H1 (cell line): ENCODE data around the gene PER2. TPM values are rescaled to one million over a fixed set of nuclear protein-coding genes. Genes with fewer than 3 reads are reported as not detected.

ENCODE experiments used
- CTCF ChIA-PET: fragments of 300-600 bp; sonication (Branson Sonifier 250); formaldehyde crosslinking; loops from one replicate; lab custom pipeline; 2021; ENCODE audit not compliant: partially characterized antibody; lab: Charles Lee
- POLR2A ChIA-PET: fragments of 300-600 bp; sonication (Branson Sonifier 250); formaldehyde crosslinking; loops from one replicate; lab custom pipeline; 2021; ENCODE audit warnings: inconsistent platforms; ENCODE audit not compliant: partially characterized antibody; lab: Charles Lee
- DNase-seq, 2 experiments: peaks; one replicate each; pipeline versions ENCODE4 v3.0.0 to v3.0.0-alpha.2; 2010 to 2022; ENCODE audit warnings: low spot score in 2 of 2, low read depth in 1 of 2, mixed read lengths in 1 of 2
- FAIRE-seq: peaks from 2 replicates; lab custom pipeline; 2011; peaks lifted over from hg19 to GRCh38; lab: Jason Lieb, UNC
- H2AFZ ChIP-seq: 2 replicates; pipeline ENCODE4 v1.8.1; 2012; ENCODE audit warnings: low read length, inconsistent platforms
- H2AK5ac ChIP-seq: 2 replicates; pipeline ENCODE4 v1.6.1; 2013; ENCODE audit warnings: low read depth, low read length
- H2BK120ac ChIP-seq: replicated peaks from 2 replicates; pipeline ENCODE3; 2013; ENCODE audit warnings: low read depth, low read length, inconsistent platforms
- H2BK12ac ChIP-seq: 2 replicates; pipeline ENCODE4 v1.6.1; 2013; ENCODE audit warnings: low read depth, low read length
- H2BK15ac ChIP-seq: 2 replicates; pipeline ENCODE4 v1.6.1; 2013; ENCODE audit warnings: low read length
- H2BK20ac ChIP-seq: 2 replicates; pipeline ENCODE4 v1.6.1; 2013; ENCODE audit warnings: low read length
- H2BK5ac ChIP-seq: 2 replicates; pipeline ENCODE4 v1.6.1; 2013; ENCODE audit warnings: low read depth, low read length
- H3K14ac ChIP-seq: 2 replicates; pipeline ENCODE4 v1.6.1; 2013; ENCODE audit warnings: inconsistent platforms; ENCODE audit not compliant: insufficient read length
- H3K18ac ChIP-seq: 2 replicates; pipeline ENCODE4 v1.6.1; 2013; ENCODE audit warnings: low read length; ENCODE audit errors: extremely low read depth
- H3K23ac ChIP-seq: 2 replicates; pipeline ENCODE4 v1.6.1; 2013; ENCODE audit warnings: inconsistent platforms; ENCODE audit not compliant: insufficient read length
- H3K23me2 ChIP-seq: 2 replicates; pipeline ENCODE4 v1.6.1; 2013; ENCODE audit warnings: low read depth, low read length
- H3K27ac ChIP-seq: 2 replicates; pipeline ENCODE4 v1.6.1; 2011; ENCODE audit warnings: low read depth, low read length, inconsistent platforms
- H3K27me3 ChIP-seq, 4 experiments: replicated peaks in 1 of 4; 1 replicate in 1 of 4; 2 replicates in 3 of 4; pipeline versions ENCODE4 v1.6.1 to v1.8.1; 2011 to 2013; ENCODE audit warnings: low read length in 3 of 4, mild to moderate bottlenecking in 3 of 4, inconsistent platforms in 2 of 4, mixed read lengths in 2 of 4, moderate library complexity in 1 of 4; ENCODE audit not compliant: control insufficient read depth in 3 of 4, insufficient read depth in 3 of 4; ENCODE audit errors: extremely low read depth in 1 of 4
- H3K36me3 ChIP-seq, 4 experiments: 2 replicates each; pipeline versions ENCODE4 v1.6.1 to v1.8.1; 2011 to 2013; ENCODE audit warnings: mild to moderate bottlenecking in 4 of 4, low read length in 3 of 4, moderate library complexity in 2 of 4, control low read depth in 1 of 4, inconsistent platforms in 1 of 4; ENCODE audit not compliant: insufficient read depth in 4 of 4, control insufficient read depth in 2 of 4
- H3K4ac ChIP-seq: replicated peaks from 2 replicates; pipeline ENCODE3; 2013; ENCODE audit warnings: low read length, low read depth, mixed read lengths, inconsistent platforms; ENCODE audit not compliant: insufficient read length
- H3K4me1 ChIP-seq, 4 experiments: replicated peaks in 1 of 4; 1 replicate in 1 of 4; 2 replicates in 3 of 4; pipeline versions ENCODE4 v1.6.1 to v1.8.1; 2011 to 2013; ENCODE audit warnings: low read length in 3 of 4, inconsistent platforms in 2 of 4, mixed read lengths in 1 of 4; ENCODE audit not compliant: insufficient read depth in 4 of 4, control insufficient read depth in 3 of 4
- H3K4me2 ChIP-seq, 2 experiments: 2 replicates each; pipeline versions ENCODE4 v1.6.1 to v1.8.1; 2011 to 2013; ENCODE audit warnings: low read depth in 2 of 2, low read length in 2 of 2, control low read depth in 1 of 2, inconsistent platforms in 1 of 2, mild to moderate bottlenecking in 1 of 2; ENCODE audit not compliant: insufficient read depth in 1 of 2
- H3K4me3 ChIP-seq, 4 experiments: fragments of 200-600, 300-600 bp in 1 of 4; sonication (generic), shearing (Covaris generic), sonication (Bioruptor Twin) in 1 of 4; 2 replicates each; pipeline versions ENCODE4 v1.5.1 to v1.8.1; 2011 to 2016; ENCODE audit warnings: low read length in 4 of 4, low read depth in 3 of 4, control low read depth in 2 of 4, inconsistent platforms in 2 of 4, mild to moderate bottlenecking in 2 of 4, mixed read lengths in 1 of 4, moderate library complexity in 1 of 4; ENCODE audit not compliant: insufficient read depth in 2 of 4; ENCODE audit errors: extremely low read depth in 1 of 4
- H3K56ac ChIP-seq: replicated peaks from 2 replicates; pipeline ENCODE3; 2013; ENCODE audit warnings: low read depth, mild to moderate bottlenecking, mixed read lengths, low read length, inconsistent platforms; ENCODE audit not compliant: insufficient read length
- H3K79me1 ChIP-seq: 2 replicates; pipeline ENCODE4 v1.6.1; 2013; ENCODE audit warnings: low read depth, low read length, control low read depth
- H3K79me2 ChIP-seq, 2 experiments: 2 replicates each; pipeline versions ENCODE4 v1.6.1 to v1.8.1; 2012 to 2013; ENCODE audit warnings: low read length in 2 of 2, mild to moderate bottlenecking in 2 of 2, inconsistent platforms in 1 of 2; ENCODE audit not compliant: insufficient read depth in 2 of 2, control insufficient read depth in 1 of 2
- H3K9ac ChIP-seq, 4 experiments: replicated peaks in 1 of 4; 1 replicate in 1 of 4; 2 replicates in 3 of 4; pipeline versions ENCODE4 v1.6.1 to v1.8.1; 2011 to 2013; ENCODE audit warnings: low read depth in 3 of 4, low read length in 3 of 4, control low read depth in 2 of 4, mild to moderate bottlenecking in 2 of 4, moderate library complexity in 2 of 4, inconsistent platforms in 1 of 4; ENCODE audit errors: extremely low read depth in 1 of 4
- H3K9me3 ChIP-seq, 2 experiments: 2 replicates each; pipeline versions ENCODE4 v1.6.1 to v1.8.1; 2012 to 2013; ENCODE audit warnings: mild to moderate bottlenecking in 2 of 2, moderate library complexity in 2 of 2, control low read depth in 1 of 2, inconsistent platforms in 1 of 2, low read depth in 1 of 2, low read length in 1 of 2, mixed read lengths in 1 of 2; ENCODE audit not compliant: insufficient read depth in 2 of 2
- H4K20me1 ChIP-seq, 2 experiments: replicated peaks in 1 of 2; 2 replicates each; pipeline versions ENCODE3 to v1.8.1; 2011 to 2013; ENCODE audit warnings: inconsistent platforms in 2 of 2, low read length in 2 of 2, mild to moderate bottlenecking in 1 of 2; ENCODE audit not compliant: insufficient read depth in 2 of 2, control insufficient read depth in 1 of 2
- H4K5ac ChIP-seq: 2 replicates; pipeline ENCODE4 v1.6.1; 2013; ENCODE audit warnings: low read length, low read depth, mixed read lengths, inconsistent platforms; ENCODE audit not compliant: insufficient read length
- H4K8ac ChIP-seq: 2 replicates; pipeline ENCODE4 v1.8.0; 2013; ENCODE audit warnings: mild to moderate bottlenecking, moderate library complexity, low read length, inconsistent platforms; ENCODE audit not compliant: insufficient read depth; ENCODE audit errors: extremely low read depth
- H4K91ac ChIP-seq: replicated peaks from 2 replicates; pipeline ENCODE3; 2013; ENCODE audit warnings: low read length, mixed read lengths, inconsistent platforms; ENCODE audit not compliant: insufficient read length
- CHD1 ChIP-seq: IDR thresholded peaks from 2 replicates; pipeline ENCODE4 v1.6.1; 2012; ENCODE audit warnings: low read depth, low read length, improper control_type of control experiment
- GABPA ChIP-seq: IDR thresholded peaks from 2 replicates; pipeline ENCODE4 v1.6.1; 2011; ENCODE audit warnings: mild to moderate bottlenecking, low read length, moderate library complexity, borderline replicate concordance; ENCODE audit not compliant: insufficient read depth
- HDAC2 ChIP-seq, 2 experiments: fragments of 300-600 bp in 1 of 2; sonication (generic) in 1 of 2; IDR thresholded peaks; 2 replicates each; pipeline ENCODE4 v1.6.1; 2011 to 2012; ENCODE audit warnings: low read depth in 2 of 2, low read length in 2 of 2, mild to moderate bottlenecking in 2 of 2, moderate library complexity in 2 of 2, borderline replicate concordance in 1 of 2, inconsistent platforms in 1 of 2
- KDM4A ChIP-seq: IDR thresholded peaks from one replicate; pipeline ENCODE4 v1.7.1; 2012; ENCODE audit warnings: low read depth, mild to moderate bottlenecking, moderate library complexity, low read length, inconsistent platforms; ENCODE audit not compliant: severe bottlenecking
- KDM5A ChIP-seq: fragments of 200-600 bp; IDR thresholded peaks from 2 replicates; pipeline ENCODE4 v1.7.1; 2012; ENCODE audit warnings: mild to moderate bottlenecking, low read length, inconsistent platforms, mixed read lengths
- MAFK ChIP-seq: IDR thresholded peaks from 2 replicates; pipeline ENCODE4 v1.6.1; 2012; ENCODE audit warnings: low read depth, mild to moderate bottlenecking, improper control_type of control experiment, low read length
- POLR2AphosphoS5 ChIP-seq: IDR thresholded peaks from 2 replicates; pipeline ENCODE4 v1.6.1; 2011; ENCODE audit warnings: low read depth, low read length
- SAP30 ChIP-seq: fragments of 300-600 bp; sonication (generic); IDR thresholded peaks from 2 replicates; pipeline ENCODE4 v1.7.1; 2012; ENCODE audit warnings: low read length, moderate library complexity, mild to moderate bottlenecking, inconsistent platforms; ENCODE audit not compliant: insufficient read depth, insufficient replicate concordance
- SP2 ChIP-seq: IDR thresholded peaks from 2 replicates; pipeline ENCODE4 v1.6.1; 2012; ENCODE audit warnings: mild to moderate bottlenecking, low read length, inconsistent platforms
- SP4 ChIP-seq: IDR thresholded peaks from 2 replicates; pipeline ENCODE4 v1.6.1; 2012; ENCODE audit warnings: low read length, inconsistent platforms
- WGBS, 2 experiments: shearing (Covaris generic) in 1 of 2; methylation state at CpG; one replicate each; pipeline versions ENCODE4 v1.1.6 to v1.1.7; 2013 to 2015; ENCODE audit warnings: low lambda C conversion rate in 2 of 2, mixed read lengths in 2 of 2, inconsistent platforms in 1 of 2, low coverage in 1 of 2, missing lambda C conversion rate in 1 of 2; ENCODE audit not compliant: insufficient replicate concordance in 2 of 2, insufficient coverage in 1 of 2, insufficient read length in 1 of 2; ENCODE audit errors: extremely low coverage in 1 of 2, missing lambda C conversion rate in 1 of 2; 5-methylcytosine and 5-hydroxymethylcytosine counted together
- polyA plus RNA-seq, 7 experiments: library from polyadenylated mRNA; depleted of rRNA in 3 of 7; stranded (reverse) in 5 of 7; unstranded in 2 of 7; fragments of >200 nt in 5 of 7; fragments of 200-250 nt in 2 of 7; gene quantifications; 1 replicate in 5 of 7; 2 replicates in 1 of 7; 4 replicates in 1 of 7; pipeline versions ENCODE4 v1.2.1 to v1.2.3, GENCODE V29; 2011 to 2013; ENCODE audit warnings: missing spikeins in 2 of 7, mixed read lengths in 2 of 7
- total RNA-seq: library from RNA; stranded (reverse); fragmentation: NEBNext Ultra II Directional; extraction: Animal tissue kit (Norgen Biotek cat#: 25700); gene quantifications from 2 replicates; pipeline ENCODE4 v1.2.1, GENCODE V29; 2021

The PER2 gene
- total and polyA plus RNA-seq, 2 of the 8 experiments (the other 6 are each of a cell fraction or from before 2014, with no cell fraction given), result 0.91 to 5.5 TPM

DNA sequence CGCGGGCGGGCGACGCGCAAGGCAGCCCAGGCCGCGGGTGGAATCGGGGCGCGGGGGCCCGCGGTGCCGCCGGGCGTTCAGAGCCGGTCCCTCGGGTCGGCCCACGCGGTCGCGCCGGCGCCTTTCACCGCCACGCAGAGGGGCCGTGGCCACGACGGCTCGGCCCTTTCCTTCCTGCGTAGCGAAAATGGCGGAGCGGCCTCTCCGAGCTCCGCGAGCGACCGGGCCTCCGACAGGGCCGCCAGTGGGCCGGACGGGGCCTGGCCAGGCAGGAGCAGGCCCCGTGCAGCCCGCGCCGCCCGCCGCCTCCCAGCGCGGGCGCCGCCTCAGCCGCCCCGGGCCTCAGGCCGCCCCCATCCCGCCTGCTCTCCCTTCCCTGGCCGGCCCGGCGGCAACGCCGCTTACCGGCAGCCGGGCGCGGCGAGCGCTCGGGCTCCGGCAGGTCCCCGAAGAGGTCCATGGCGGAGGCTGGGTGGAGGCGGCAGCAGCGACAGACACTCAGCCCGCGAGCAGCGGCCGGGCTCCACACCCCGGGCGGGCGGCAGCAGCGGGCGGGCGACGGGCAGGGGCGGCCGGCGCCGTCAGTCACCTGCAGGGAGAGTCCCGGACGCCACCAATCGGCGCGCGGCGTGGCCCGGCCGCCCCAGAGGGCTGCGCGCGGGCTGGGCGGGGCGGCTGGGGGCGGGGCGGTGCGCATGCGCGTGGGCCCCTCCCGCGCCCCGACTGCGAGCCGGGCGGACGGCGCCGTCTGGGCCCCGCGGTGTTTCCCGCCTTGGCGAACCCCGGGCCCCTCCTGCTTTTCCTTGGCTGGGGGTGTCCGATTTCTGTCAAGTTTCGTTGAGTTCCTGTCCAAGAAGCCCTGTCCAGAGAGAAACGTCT is 85.1 kb downstream of the PER2 start, which contains the start of gene ILKAP:
ILKAP (minus strand) TSS at position 602 of the 879 bp plus-strand sequence; CDS start at position 460, 142 bp downstream.
- peak within 1 kb of the TSS; percentile 22 for H4K91ac ChIP-seq
- peak within 1 kb of the TSS; percentile 87 for H3K18ac ChIP-seq
- H2AFZ ChIP-seq, result peak within 1 kb of the TSS; percentile 95
- peak within 1 kb of the TSS; percentile 92 to 97 for H3K4me2 ChIP-seq
- H2BK12ac ChIP-seq, result no peak within 1 kb of the TSS
- FAIRE-seq (no peak), DNase-seq (peak; percentile 23 to 88)
- H3K27ac ChIP-seq, result peak within 1 kb of the TSS; percentile 59; the same call in 1 of the 2 replicates
- H3K36me3 ChIP-seq, result no peaks in the 10 kb centered on the region
- no peak within 1 kb of the TSS for H3K4ac ChIP-seq
- peak within 1 kb of the TSS; percentile 67 to 93 (median 78); a peak in 6 of 7 replicates for H3K9ac ChIP-seq
- H2AK5ac ChIP-seq, result no peak within 1 kb of the TSS
- 3% methylated on average over 18 of the region's 126 CpGs; no CpG with 5 or more reads in 1 of the 2 experiments for WGBS, 2 experiments
- H3K4me3 ChIP-seq, result peak within 1 kb of the TSS; percentile 65 to 94 (median 72)
- no peak within 1 kb of the TSS; the same call in 1 of the 2 replicates for H2BK5ac ChIP-seq
- no peak within 1 kb of the TSS for H2BK20ac ChIP-seq
- ChIA-PET POLR2A (interaction anchor here (1.0 to 1.8 kb wide), 6 partner anchors 14 to 85 kb away, joined by 3 to 8 read pairs (median 4); partner anchors contain the start of genes HES6 and PER2), CTCF (interaction anchor here (1.3 to 2.7 kb wide), 3 partner anchors 12 to 74 kb away, joined by 3 to 7 read pairs (median 4); no protein-coding TSS in a partner anchor)
- no peaks in the 10 kb centered on the region for H3K9me3 ChIP-seq
- H3K14ac ChIP-seq, result no peak within 1 kb of the TSS
- H3K23me2 ChIP-seq, result peaks cover 8% of the 10 kb centered on the region; the same call in 1 of the 2 replicates
- H3K56ac ChIP-seq, result peak within 1 kb of the TSS; percentile 5
- H3K27me3 ChIP-seq, result peaks cover 0 to 6% (median 2%) of the 10 kb centered on the region in 4 experiments; a peak in 2 of 7 replicates
- peak within 1 kb of the TSS; percentile 93 for H4K8ac ChIP-seq
- peaks cover 4% of the 10 kb centered on the region; the same call in 1 of the 2 replicates for H3K79me1 ChIP-seq
- H4K5ac ChIP-seq, result peak within 1 kb of the TSS; percentile 78
- H2BK15ac ChIP-seq, result peak within 1 kb of the TSS; percentile 81; the same call in 1 of the 2 replicates
- H3K79me2 ChIP-seq, result peaks cover 19 to 48% of the 10 kb centered on the region in 2 experiments
- H2BK120ac ChIP-seq, result no peak within 1 kb of the TSS
- H3K23ac ChIP-seq, result no peak within 1 kb of the TSS
- peaks cover 7 to 12% of the 10 kb centered on the region in 2 experiments for H4K20me1 ChIP-seq
- H3K4me1 ChIP-seq, result peaks cover 2 to 7% (median 4%) of the 10 kb centered on the region in 4 experiments; a peak in 5 of 7 replicates
- TF ChIP-seq SP2 (no peak), POLR2AphosphoS5 (0 out of 2 replicates have a peak, but pooled peaks have one; percentile 25), MAFK (no peak), SAP30 (no peak), KDM4A (peak; percentile 91), CHD1 (no peak), SP4 (no peak), GABPA (0 out of 2 replicates have a peak, but pooled peaks have one; percentile 30), KDM5A (no peak), HDAC2 (IDR thresholded peaks at IDR 0.05; ENCODE audit: borderline replicate concordance in 1 of 2, low read depth in 2 of 2, low read length in 2 of 2) (no peak; a peak in 1 of 4 replicates)
